Karpas-422 (cell line): ENCODE data around the gene ALDH1A1. TPM values are rescaled to one million over a fixed set of nuclear protein-coding genes. Genes with fewer than 3 reads are reported as not detected.

ENCODE experiments used
- DNase-seq: peaks from one replicate; pipeline ENCODE4 v3.0.0-alpha.2; 2015
- H2AFZ ChIP-seq: fragments of 200-600 bp; sonication (generic); 2 replicates; pipeline ENCODE4 v1.6.1; 2014; ENCODE audit warnings: antibody characterized with exemption, low read length, mixed read lengths
- H3K27ac ChIP-seq: fragments of 200-600 bp; sonication (generic); 2 replicates; pipeline ENCODE4 v1.5.1; 2014; ENCODE audit warnings: mild to moderate bottlenecking, low read length, moderate library complexity
- H3K27me3 ChIP-seq: fragments of 200-600 bp; sonication (generic); 2 replicates; pipeline ENCODE4 v1.6.1; 2014; ENCODE audit warnings: low read length, mixed read lengths
- H3K36me3 ChIP-seq: fragments of 200-600 bp; sonication (generic); 2 replicates; pipeline ENCODE4 v1.6.1; 2014; ENCODE audit warnings: low read length, mixed read lengths; ENCODE audit not compliant: insufficient read depth
- H3K4me1 ChIP-seq: fragments of 200-600 bp; sonication (generic); 2 replicates; pipeline ENCODE4 v1.6.1; 2014; ENCODE audit warnings: mild to moderate bottlenecking, low read length, mixed read lengths
- H3K4me2 ChIP-seq: fragments of 200-600 bp; sonication (generic); 2 replicates; pipeline ENCODE4 v1.6.1; 2014; ENCODE audit warnings: low read length, low read depth, mild to moderate bottlenecking; ENCODE audit not compliant: poor library complexity, severe bottlenecking
- H3K4me3 ChIP-seq: fragments of 200-600 bp; sonication (generic); 2 replicates; pipeline ENCODE4 v1.5.1; 2014; ENCODE audit warnings: mild to moderate bottlenecking, antibody characterized with exemption, low read length, mixed read lengths
- H3K79me2 ChIP-seq: fragments of 200-600 bp; sonication (generic); 2 replicates; pipeline ENCODE4 v1.6.1; 2014; ENCODE audit warnings: mild to moderate bottlenecking, low read length, mixed read lengths
- H3K9ac ChIP-seq: fragments of 200-600 bp; sonication (generic); 2 replicates; pipeline ENCODE4 v1.6.0; 2014; ENCODE audit warnings: low read length
- H3K9me2 ChIP-seq: fragments of 200-600 bp; sonication (generic), shearing (Covaris generic); replicated peaks from 2 replicates; pipeline ENCODE4 v1.6.0; 2014; ENCODE audit warnings: mild to moderate bottlenecking, low read length, moderate library complexity; ENCODE audit not compliant: insufficient read depth
- H3K9me3 ChIP-seq: fragments of 300-700, 200-600 bp; sonication (generic); 2 replicates; pipeline ENCODE4 v1.6.1; 2014; ENCODE audit warnings: low read length, mixed read lengths
- H4K20me1 ChIP-seq: fragments of 200-600 bp; sonication (generic); 2 replicates; pipeline ENCODE4 v1.6.1; 2014; ENCODE audit warnings: mild to moderate bottlenecking, antibody characterized with exemption, low read length, low read depth; ENCODE audit not compliant: insufficient read depth
- total RNA-seq: library from RNA; depleted of rRNA; stranded (reverse); fragments of >200 nt; shearing (Covaris generic); gene quantifications from 2 replicates; pipeline ENCODE4 v1.2.3, GENCODE V29; 2014; ENCODE audit warnings: low replicate concordance

Gene ALDH1A1
- total RNA-seq, 1 experiment from 2014 or later, result not detected

DNA sequence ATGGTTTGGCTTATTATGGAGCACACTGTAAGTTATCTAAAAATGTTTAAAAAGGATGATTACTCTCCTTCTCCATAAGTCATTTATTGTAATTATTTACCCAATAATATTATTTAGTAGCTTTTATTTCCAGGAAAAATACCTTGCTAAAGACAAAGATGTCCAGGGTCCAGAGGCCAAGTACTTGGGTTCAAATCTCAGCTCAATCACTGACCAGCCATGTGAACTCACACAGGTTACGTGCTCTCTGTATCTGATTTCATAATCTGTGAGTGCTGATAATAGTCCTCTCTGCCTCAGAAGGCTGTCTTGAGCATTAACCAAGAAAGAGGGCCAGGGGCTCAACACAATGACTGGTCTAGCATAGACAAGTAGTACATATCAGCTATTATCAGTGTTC is 27.0 kb downstream of the ALDH1A1 start:
- no peaks in the 10 kb centered on the region for H3K27me3 ChIP-seq
- H3K4me2 ChIP-seq, result no peak overlapping the region
- no peak for DNase-seq
- H2AFZ ChIP-seq, result no peak overlapping the region
- H4K20me1 ChIP-seq, result no peaks in the 10 kb centered on the region
- H3K4me3 ChIP-seq, result no peak overlapping the region
- no peak overlapping the region for H3K9ac ChIP-seq
- no peaks in the 10 kb centered on the region for H3K79me2 ChIP-seq
- no peaks in the 10 kb centered on the region for H3K4me1 ChIP-seq
- no peaks in the 10 kb centered on the region for H3K9me2 ChIP-seq
- no peaks in the 10 kb centered on the region for H3K9me3 ChIP-seq
- no peak overlapping the region for H3K27ac ChIP-seq
- H3K36me3 ChIP-seq, result no peaks in the 10 kb centered on the region

- Histone ChIP-seq H3K27ac (no peak overlapping the region), H3K27me3 (no peaks in the 10 kb centered on the region), H3K4me3 (no peak overlapping the region), H3K9me2 (no peaks in the 10 kb centered on the region), H3K4me2 (no peak overlapping the region), H3K9ac (no peak overlapping the region), H3K4me1 (no peaks in the 10 kb centered on the region), H3K36me3 (no peaks in the 10 kb centered on the region), H3K9me3 (no peaks in the 10 kb centered on the region), H2AFZ (no peak overlapping the region), H3K79me2 (no peaks in the 10 kb centered on the region), H4K20me1 (no peaks in the 10 kb centered on the region)
- DNase-seq, result no peak
Measured at GRCh38 chr9:72925126-72925789, 27.6 kb downstream of the ALDH1A1 start.

DNA sequence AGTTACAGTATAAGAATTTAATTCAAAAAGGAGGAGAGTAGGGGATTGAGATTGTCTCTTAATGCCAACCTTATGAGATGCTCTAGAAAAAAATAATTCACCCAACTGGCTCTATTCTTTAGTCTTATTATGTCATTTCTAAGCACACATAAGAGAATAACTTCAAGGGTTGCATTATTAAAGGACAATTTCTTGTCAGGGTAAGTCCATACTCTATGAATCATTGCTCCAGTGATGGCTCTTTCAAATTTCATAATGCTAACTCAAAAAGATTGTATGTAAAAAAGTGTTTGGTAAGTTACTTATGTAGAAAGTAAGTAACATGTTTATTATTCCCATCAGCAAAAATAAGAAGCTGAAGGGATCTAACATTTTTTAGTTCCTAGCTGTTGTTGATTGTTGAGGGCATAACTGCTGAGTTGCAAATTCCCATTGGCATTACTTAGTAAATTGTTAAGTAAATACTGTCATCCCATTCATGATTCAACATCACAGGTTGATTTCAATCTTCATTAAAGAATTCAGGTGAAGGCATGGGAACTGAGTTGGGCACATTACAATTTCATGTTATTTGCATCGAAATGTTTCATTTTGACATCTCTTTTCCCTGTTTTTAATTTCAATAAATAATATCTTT is 28.6 kb downstream of the ALDH1A1 start:
- H3K4me1 ChIP-seq, result no peaks in the 10 kb centered on the region
- H3K36me3 ChIP-seq, result no peaks in the 10 kb centered on the region
- H3K79me2 ChIP-seq, result no peaks in the 10 kb centered on the region
- no peak for DNase-seq
- H4K20me1 ChIP-seq, result no peaks in the 10 kb centered on the region
- no peak overlapping the region for H3K4me2 ChIP-seq
- no peaks in the 10 kb centered on the region for H3K9me2 ChIP-seq
- no peak overlapping the region for H3K4me3 ChIP-seq
- no peaks in the 10 kb centered on the region for H3K9me3 ChIP-seq
- no peak overlapping the region for H3K9ac ChIP-seq
- H3K27ac ChIP-seq, result no peak overlapping the region
- H3K27me3 ChIP-seq, result no peaks in the 10 kb centered on the region
- H2AFZ ChIP-seq, result no peak overlapping the region

DNA sequence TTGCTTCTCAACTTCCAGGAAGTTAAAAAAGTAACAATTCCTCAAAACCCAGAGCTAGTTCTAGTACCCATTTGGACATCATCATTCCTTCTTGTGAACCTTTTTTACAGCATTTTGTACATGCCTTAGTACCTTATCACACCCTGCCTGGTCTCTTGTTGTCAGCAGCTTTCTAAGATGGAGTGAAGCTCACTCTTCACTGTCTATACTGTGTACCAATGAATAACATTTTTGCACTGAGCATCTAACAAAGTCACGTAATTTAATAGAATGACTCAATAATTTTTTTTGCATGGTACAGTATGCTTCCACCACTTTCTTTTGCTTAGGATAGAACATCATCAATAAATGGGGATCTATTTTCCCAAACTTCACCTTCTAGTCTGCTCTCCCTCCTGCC is 29.8 kb downstream of the ALDH1A1 start:
- no peaks in the 10 kb centered on the region for H4K20me1 ChIP-seq

GRCh38 chr9:72921888-72922654 is 30.8 kb downstream of the ALDH1A1 start:
- Histone ChIP-seq H3K9me2 (0 out of 2 replicates have a peak, but pooled peaks cover 3% of the 10 kb centered on the region), H3K9ac (no peak overlapping the region), H3K4me2 (no peak overlapping the region), H3K36me3 (no peaks in the 10 kb centered on the region), H3K4me1 (no peaks in the 10 kb centered on the region), H3K27me3 (no peaks in the 10 kb centered on the region), H4K20me1 (no peaks in the 10 kb centered on the region), H3K79me2 (no peaks in the 10 kb centered on the region), H3K4me3 (no peak overlapping the region), H3K27ac (no peak overlapping the region), H3K9me3 (no peaks in the 10 kb centered on the region), H2AFZ (no peak overlapping the region)
- no peak for DNase-seq

More for the DNA sequence above, 29.8 kb downstream of the ALDH1A1 start:
- H3K9ac ChIP-seq, result no peak overlapping the region
- no peaks in the 10 kb centered on the region for H3K79me2 ChIP-seq
- no peaks in the 10 kb centered on the region for H3K36me3 ChIP-seq
- H3K4me1 ChIP-seq, result no peaks in the 10 kb centered on the region
- no peak for DNase-seq
- no peak overlapping the region for H3K4me2 ChIP-seq
- H3K27me3 ChIP-seq, result no peaks in the 10 kb centered on the region
- no peak overlapping the region for H3K4me3 ChIP-seq
- no peak overlapping the region for H2AFZ ChIP-seq
- H3K27ac ChIP-seq, result no peak overlapping the region
- H3K9me3 ChIP-seq, result no peaks in the 10 kb centered on the region
- 0 out of 2 replicates have a peak, but pooled peaks cover 1% of the 10 kb centered on the region for H3K9me2 ChIP-seq

- H4K20me1 ChIP-seq, result no peaks in the 10 kb centered on the region
- H3K9ac ChIP-seq, result no peak overlapping the region
- H3K79me2 ChIP-seq, result no peaks in the 10 kb centered on the region
- no peak overlapping the region for H3K4me2 ChIP-seq
- H2AFZ ChIP-seq, result no peak overlapping the region
- H3K9me2 ChIP-seq, result 0 out of 2 replicates have a peak, but pooled peaks cover 3% of the 10 kb centered on the region
- no peak overlapping the region for H3K4me3 ChIP-seq
- H3K4me1 ChIP-seq, result no peaks in the 10 kb centered on the region
- H3K9me3 ChIP-seq, result no peaks in the 10 kb centered on the region
- no peaks in the 10 kb centered on the region for H3K27me3 ChIP-seq
- H3K27ac ChIP-seq, result no peak overlapping the region
- no peak for DNase-seq
- no peaks in the 10 kb centered on the region for H3K36me3 ChIP-seq
Measured at GRCh38 chr9:72919246-72919945, 33.5 kb downstream of the ALDH1A1 start.

GRCh38 chr9:72917892-72918509 is 34.9 kb downstream of the ALDH1A1 start:
- no peak overlapping the region for H3K4me2 ChIP-seq
- no peaks in the 10 kb centered on the region for H4K20me1 ChIP-seq
- no peak overlapping the region for H2AFZ ChIP-seq
- DNase-seq, result no peak
- no peak overlapping the region for H3K9ac ChIP-seq
- H3K36me3 ChIP-seq, result no peaks in the 10 kb centered on the region
- no peaks in the 10 kb centered on the region for H3K27me3 ChIP-seq
- no peaks in the 10 kb centered on the region for H3K79me2 ChIP-seq
- no peak overlapping the region for H3K4me3 ChIP-seq
- H3K9me2 ChIP-seq, result 0 out of 2 replicates have a peak, but pooled peaks cover 3% of the 10 kb centered on the region
- no peaks in the 10 kb centered on the region for H3K4me1 ChIP-seq
- no peak overlapping the region for H3K27ac ChIP-seq
- H3K9me3 ChIP-seq, result no peaks in the 10 kb centered on the region
